Ishikawa (cell line): Measurements from ENCODE around the gene TSFM.

Experiments
- CEBPB ChIP-seq: IDR thresholded peaks from 2 replicates; pipeline ENCODE4 v1.6.1; 2012
- CREB1 ChIP-seq: IDR thresholded peaks from 2 replicates; pipeline ENCODE4 v1.6.1; 2012; ENCODE audit warnings: low read depth
- EGR1 ChIP-seq: IDR thresholded peaks from 2 replicates; pipeline ENCODE4 v1.6.1; 2012
- EP300 ChIP-seq: IDR thresholded peaks from 2 replicates; pipeline ENCODE4 v1.6.1; 2012; ENCODE audit warnings: borderline replicate concordance
- FOXM1 ChIP-seq: IDR thresholded peaks from 2 replicates; pipeline ENCODE4 v1.6.1; 2012; ENCODE audit warnings: low read depth, borderline replicate concordance
- NFIC ChIP-seq: IDR thresholded peaks from 2 replicates; pipeline ENCODE4 v1.6.1; 2012
- RAD21 ChIP-seq: IDR thresholded peaks from 2 replicates; pipeline ENCODE4 v1.6.1; 2012; ENCODE audit warnings: low read depth
- TAF1 ChIP-seq: IDR thresholded peaks from 2 replicates; pipeline ENCODE4 v1.6.1; 2012; ENCODE audit warnings: low read depth, mild to moderate bottlenecking
- TCF12 ChIP-seq: IDR thresholded peaks from 2 replicates; pipeline ENCODE4 v1.6.1; 2012; ENCODE audit warnings: low read depth
- TEAD4 ChIP-seq: IDR thresholded peaks from 2 replicates; pipeline ENCODE4 v1.6.1; 2012
- YY1 ChIP-seq: IDR thresholded peaks from 2 replicates; pipeline ENCODE4 v1.6.1; 2012; ENCODE audit warnings: low read depth
- ZBTB7A ChIP-seq: IDR thresholded peaks from 2 replicates; pipeline ENCODE4 v1.6.1; 2012; ENCODE audit warnings: low read depth
- TF ChIP-seq, protein P1 (sequence below): IDR thresholded peaks from 2 replicates; pipeline ENCODE4 v1.6.1; 2012
- TF ChIP-seq, protein P2 (sequence below): IDR thresholded peaks from 2 replicates; pipeline ENCODE4 v1.6.1; 2012; ENCODE audit warnings: low read depth, mild to moderate bottlenecking
- TF ChIP-seq, protein P3 (sequence below): IDR thresholded peaks from 2 replicates; pipeline ENCODE4 v1.6.1; 2012

TSFM gene

GRCh38 chr12:57767305-57767698 lies 15.3 kb upstream of the TSFM start:
- TF ChIP-seq RAD21 (no peak), FOXM1 (no peak), CREB1 (no peak), YY1 (no peak), TAF1 (no peak), EP300 (no peak), TCF12 (no peak), EGR1 (no peak), NFIC (no peak), ZBTB7A (no peak), TEAD4 (no peak)
- TF ChIP-seq, protein P1, sequence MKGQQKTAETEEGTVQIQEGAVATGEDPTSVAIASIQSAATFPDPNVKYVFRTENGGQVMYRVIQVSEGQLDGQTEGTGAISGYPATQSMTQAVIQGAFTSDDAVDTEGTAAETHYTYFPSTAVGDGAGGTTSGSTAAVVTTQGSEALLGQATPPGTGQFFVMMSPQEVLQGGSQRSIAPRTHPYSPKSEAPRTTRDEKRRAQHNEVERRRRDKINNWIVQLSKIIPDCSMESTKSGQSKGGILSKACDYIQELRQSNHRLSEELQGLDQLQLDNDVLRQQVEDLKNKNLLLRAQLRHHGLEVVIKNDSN, result no peak
- TF ChIP-seq, protein P2, sequence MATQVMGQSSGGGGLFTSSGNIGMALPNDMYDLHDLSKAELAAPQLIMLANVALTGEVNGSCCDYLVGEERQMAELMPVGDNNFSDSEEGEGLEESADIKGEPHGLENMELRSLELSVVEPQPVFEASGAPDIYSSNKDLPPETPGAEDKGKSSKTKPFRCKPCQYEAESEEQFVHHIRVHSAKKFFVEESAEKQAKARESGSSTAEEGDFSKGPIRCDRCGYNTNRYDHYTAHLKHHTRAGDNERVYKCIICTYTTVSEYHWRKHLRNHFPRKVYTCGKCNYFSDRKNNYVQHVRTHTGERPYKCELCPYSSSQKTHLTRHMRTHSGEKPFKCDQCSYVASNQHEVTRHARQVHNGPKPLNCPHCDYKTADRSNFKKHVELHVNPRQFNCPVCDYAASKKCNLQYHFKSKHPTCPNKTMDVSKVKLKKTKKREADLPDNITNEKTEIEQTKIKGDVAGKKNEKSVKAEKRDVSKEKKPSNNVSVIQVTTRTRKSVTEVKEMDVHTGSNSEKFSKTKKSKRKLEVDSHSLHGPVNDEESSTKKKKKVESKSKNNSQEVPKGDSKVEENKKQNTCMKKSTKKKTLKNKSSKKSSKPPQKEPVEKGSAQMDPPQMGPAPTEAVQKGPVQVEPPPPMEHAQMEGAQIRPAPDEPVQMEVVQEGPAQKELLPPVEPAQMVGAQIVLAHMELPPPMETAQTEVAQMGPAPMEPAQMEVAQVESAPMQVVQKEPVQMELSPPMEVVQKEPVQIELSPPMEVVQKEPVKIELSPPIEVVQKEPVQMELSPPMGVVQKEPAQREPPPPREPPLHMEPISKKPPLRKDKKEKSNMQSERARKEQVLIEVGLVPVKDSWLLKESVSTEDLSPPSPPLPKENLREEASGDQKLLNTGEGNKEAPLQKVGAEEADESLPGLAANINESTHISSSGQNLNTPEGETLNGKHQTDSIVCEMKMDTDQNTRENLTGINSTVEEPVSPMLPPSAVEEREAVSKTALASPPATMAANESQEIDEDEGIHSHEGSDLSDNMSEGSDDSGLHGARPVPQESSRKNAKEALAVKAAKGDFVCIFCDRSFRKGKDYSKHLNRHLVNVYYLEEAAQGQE, result no peak
- TF ChIP-seq, protein P3, sequence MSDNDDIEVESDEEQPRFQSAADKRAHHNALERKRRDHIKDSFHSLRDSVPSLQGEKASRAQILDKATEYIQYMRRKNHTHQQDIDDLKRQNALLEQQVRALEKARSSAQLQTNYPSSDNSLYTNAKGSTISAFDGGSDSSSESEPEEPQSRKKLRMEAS, result no peak

GRCh38 chr12:57767876-57768275 lies 14.7 kb upstream of the TSFM start:
- TF ChIP-seq RAD21, result no peak
- TF ChIP-seq TAF1, result no peak
- no peak for TF ChIP-seq CREB1
- no peak for TF ChIP-seq TEAD4
- TF ChIP-seq CEBPB, result no peak
- TF ChIP-seq NFIC, result no peak
- no peak for TF ChIP-seq TCF12
- TF ChIP-seq EP300, result no peak
- TF ChIP-seq ZBTB7A, result no peak
- TF ChIP-seq, protein P3, result no peak
- no peak for TF ChIP-seq FOXM1
- no peak for TF ChIP-seq EGR1
- TF ChIP-seq, protein P1, result no peak
- TF ChIP-seq YY1, result no peak
- TF ChIP-seq, protein P2, result no peak

- TF ChIP-seq, protein P2, result no peak
- TF ChIP-seq RAD21, result no peak
- TF ChIP-seq TEAD4, result no peak
- no peak for TF ChIP-seq YY1
Observed at GRCh38 chr12:57769594-57769993, 13.0 kb upstream of the TSFM start.

GRCh38 chr12:57770734-57771133 lies 11.9 kb upstream of the TSFM start:
- no peak for TF ChIP-seq YY1
- TF ChIP-seq NFIC, result no peak
- TF ChIP-seq, protein P1, result no peak
- TF ChIP-seq TCF12, result no peak
- no peak for TF ChIP-seq FOXM1
- TF ChIP-seq TEAD4, result no peak
- no peak for TF ChIP-seq CEBPB
- TF ChIP-seq EGR1, result no peak
- no peak for TF ChIP-seq CREB1
- TF ChIP-seq, protein P3, result no peak
- no peak for TF ChIP-seq ZBTB7A
- TF ChIP-seq TAF1, result no peak
- TF ChIP-seq EP300, result no peak
- TF ChIP-seq, protein P2, result no peak
- TF ChIP-seq RAD21, result no peak
